HepG2 (cell line): Measurements from ENCODE around the gene APBB1.

Source experiments
- CTCF ChIP-seq: sonication (generic); formaldehyde crosslinking; IDR thresholded peaks from 2 replicates; pipeline ENCODE4 v1.5.0; 2020; ENCODE audit warnings: mild to moderate bottlenecking, missing genetic modification reagents, moderate library complexity
- ELF1 ChIP-seq: sonication (generic); formaldehyde crosslinking; IDR thresholded peaks from 2 replicates; pipeline ENCODE4 v1.4.0; 2020; ENCODE audit warnings: missing genetic modification reagents
- EP300 ChIP-seq, 3 experiments: sonication (generic) in 1 of 3; formaldehyde crosslinking in 1 of 3; IDR thresholded peaks; 2 replicates each; pipeline versions ENCODE4 v1.5.1 to v1.6.1; 2011 to 2020; ENCODE audit warnings: low read depth in 2 of 3, low read length in 2 of 3, borderline replicate concordance in 1 of 3, improper control_type of control experiment in 1 of 3, mild to moderate bottlenecking in 1 of 3, missing genetic modification reagents in 1 of 3, moderate library complexity in 1 of 3
- FOXJ3 ChIP-seq: sonication (generic); formaldehyde crosslinking; IDR thresholded peaks from 2 replicates; pipeline ENCODE4 v1.4.0; 2020; ENCODE audit warnings: missing genetic modification reagents, mild to moderate bottlenecking, borderline replicate concordance
- JUND ChIP-seq: sonication (generic); formaldehyde crosslinking; IDR thresholded peaks from 2 replicates; pipeline ENCODE4 v1.8.0; 2022; ENCODE audit warnings: mild to moderate bottlenecking, missing genetic modification reagents
- KAT2B ChIP-seq: fragments of 150-350 bp; IDR thresholded peaks from 2 replicates; pipeline ENCODE4 v1.6.1; 2014; ENCODE audit warnings: low read depth, low read length, borderline replicate concordance
- NR3C1 ChIP-seq: sonication (generic); formaldehyde crosslinking; IDR thresholded peaks from 2 replicates; pipeline ENCODE4 v1.4.0; 2020; ENCODE audit warnings: missing genetic modification reagents
- SALL2 ChIP-seq: sonication (generic); formaldehyde crosslinking; IDR thresholded peaks from 2 replicates; pipeline ENCODE4 v1.8.1; 2023; ENCODE audit warnings: mild to moderate bottlenecking, missing genetic modification reagents, inconsistent platforms
- TCF7L2 ChIP-seq: IDR thresholded peaks from 2 replicates; pipeline ENCODE4 v1.6.1; 2011; ENCODE audit warnings: mild to moderate bottlenecking, low read depth, low read length, moderate library complexity
- ZBTB21 ChIP-seq: sonication (generic); formaldehyde crosslinking; IDR thresholded peaks from 2 replicates; pipeline ENCODE4 v1.4.0; 2020; ENCODE audit warnings: missing genetic modification reagents
- ZKSCAN1 ChIP-seq: fragments of 150-350 bp; IDR thresholded peaks from 2 replicates; pipeline ENCODE4 v1.6.1; 2014; ENCODE audit warnings: low read length
- ZNF281 ChIP-seq: sonication (generic); formaldehyde crosslinking; IDR thresholded peaks from 2 replicates; pipeline ENCODE4 v1.4.0; 2020; ENCODE audit warnings: missing genetic modification reagents, borderline replicate concordance
- ZNF296 ChIP-seq: sonication (generic); formaldehyde crosslinking; conservative IDR thresholded peaks from 2 replicates; pipeline ENCODE4 v1.5.0; 2020; ENCODE audit warnings: mild to moderate bottlenecking, missing genetic modification reagents

DNA sequence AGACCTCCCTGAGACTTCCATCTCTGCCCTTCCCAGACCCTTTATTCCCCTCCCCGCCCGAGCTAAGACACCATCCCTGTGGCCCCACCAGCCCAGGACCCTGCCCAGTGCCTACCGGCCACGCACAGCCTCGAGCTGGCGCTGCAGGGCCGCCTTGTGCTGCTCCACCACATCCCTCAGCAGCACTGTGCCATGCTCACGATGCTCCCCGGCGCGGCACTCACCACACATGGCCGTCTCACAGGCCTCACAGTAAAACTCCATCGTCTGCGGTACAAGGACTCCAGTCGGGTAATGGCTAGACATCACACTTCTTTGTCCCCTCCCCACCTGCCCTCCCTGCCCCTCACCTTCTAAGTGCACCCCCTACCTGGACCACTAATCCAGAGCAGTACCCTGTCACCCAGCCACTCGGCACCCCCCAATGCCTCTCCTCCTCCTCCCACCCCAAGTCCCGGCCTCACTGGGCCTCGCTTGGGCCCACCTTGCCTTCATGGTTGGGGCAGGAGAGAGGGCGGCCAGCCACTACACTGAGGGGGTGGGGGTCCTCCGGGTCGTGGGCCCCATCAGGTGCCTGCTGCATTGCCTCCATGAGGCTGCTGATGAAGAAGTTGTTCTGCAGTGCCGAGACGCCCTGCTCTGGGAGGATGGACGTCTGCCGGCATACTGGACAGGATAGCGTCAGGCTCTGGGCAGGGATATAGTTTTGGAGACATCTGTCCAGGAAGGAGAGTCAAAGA is 38.9 kb upstream of the APBB1 start:
- TF ChIP-seq JUND (CRISPR knock-in tag) (no peak), ZBTB21 (CRISPR knock-in tag) (no peak), ELF1 (CRISPR knock-in tag) (no peak), ZNF296 (CRISPR knock-in tag) (no peak), NR3C1 (CRISPR knock-in tag) (no peak), SALL2 (CRISPR knock-in tag) (no peak), EP300 (IDR thresholded peaks at IDR 0.05; ENCODE audit: low read depth in 2 of 2, low read length in 2 of 2) (no peak), EP300 (CRISPR knock-in tag; IDR thresholded peaks at IDR 0.05; ENCODE audit: borderline replicate concordance) (no peak), TCF7L2 (no peak), ZKSCAN1 (no peak), KAT2B (no peak), CTCF (CRISPR knock-in tag) (no peak), FOXJ3 (CRISPR knock-in tag) (no peak), ZNF281 (no peak)
